Stimulated activated CD8-positive, alpha-beta memory T cell treated with anti-CD3 and anti-CD28 coated beads, Interleukin-15, amount 100 ng/mL, for 1 hour (primary cell): ENCODE data around the gene CEBPE.

ENCODE experiments used
- DNase-seq: peaks from one replicate; pipeline ENCODE4 v3.0.0-alpha.2; 2020; ENCODE audit warnings: low read depth

The CEBPE gene

GRCh38 chr14:23074906-23075305 is 44.1 kb downstream of the CEBPE start:
- DNase-seq: no peak

- DNase-seq: no peak
These were observed 47.0 kb downstream of the CEBPE start for GRCh38 chr14:23071921-23072539.

GRCh38 chr14:23071244-23071920 is 47.7 kb downstream of the CEBPE start:
- DNase-seq: peak; percentile 56

GRCh38 chr14:23070262-23071129 is 48.6 kb downstream of the CEBPE start:
- DNase-seq: no peak

- no peak for DNase-seq
These were observed 49.6 kb downstream of the CEBPE start for GRCh38 chr14:23069413-23069806.

- peak; percentile 47 for DNase-seq
These were observed 50.2 kb downstream of the CEBPE start for GRCh38 chr14:23068789-23069412.

- no peak for DNase-seq
These were observed 50.9 kb downstream of the CEBPE start for GRCh38 chr14:23067847-23068788.
